T-cell (primary cell): ENCODE data around the gene NUDCD3. TPM values are rescaled to one million over a fixed set of nuclear protein-coding genes. Genes with fewer than 3 reads are reported as not detected.

Experiments
- ATAC-seq, 4 experiments: fragments of 200-7000 bp in 3 of 4; fragments of 150-1000 bp in 1 of 4; cut with Tn5 transposase; replicated peaks in 1 of 4; 1 replicate in 3 of 4; 2 replicates in 1 of 4; pipeline ENCODE4 v1.10.0; 2021; ENCODE audit warnings: moderate library complexity in 3 of 4, mild to moderate bottlenecking in 2 of 4, moderate number of reproducible peaks in 1 of 4
- CTCF ChIA-PET, 2 donors: fragments of 300-600 bp; sonication (Branson Sonifier 250); formaldehyde crosslinking; loops; one replicate each; lab custom pipeline; 2022; ENCODE audit warnings: antibody characterized with exemption in 2 of 2; lab: Charles Lee
- POLR2A ChIA-PET, 2 donors: fragments of 300-600 bp; sonication (Branson Sonifier 250); formaldehyde crosslinking; loops; one replicate each; lab custom pipeline; 2022; ENCODE audit warnings: antibody characterized with exemption in 2 of 2; lab: Charles Lee
- DNase-seq, 35 experiments: peaks; one replicate each; pipeline versions ENCODE4 v3.0.0 to v3.0.0-alpha.2; 2013 to 2023
- H3K27ac ChIP-seq: one replicate; pipeline ENCODE4 v1.5.1; 2013; ENCODE audit warnings: low read length
- H3K27me3 ChIP-seq, 2 experiments: replicated peaks in 1 of 2; 1 replicate in 1 of 2; 2 replicates in 1 of 2; pipeline versions ENCODE4 v1.6.1 to v1.7.0; 2013; ENCODE audit warnings: low read length in 1 of 2, mixed read lengths in 1 of 2; ENCODE audit not compliant: control insufficient read depth in 2 of 2, insufficient read depth in 2 of 2; ENCODE audit errors: extremely low read depth in 1 of 2
- H3K36me3 ChIP-seq, 2 donors: 1 replicate in 1 of 2; 2 replicates in 1 of 2; pipeline versions ENCODE4 v1.6.1 to v1.7.0; 2013; ENCODE audit warnings: low read length in 1 of 2; ENCODE audit not compliant: control insufficient read depth in 2 of 2, insufficient read depth in 1 of 2; ENCODE audit errors: extremely low read depth in 1 of 2
- H3K4me1 ChIP-seq, 2 experiments: 1 replicate in 1 of 2; 2 replicates in 1 of 2; pipeline versions ENCODE4 v1.6.1 to v1.7.0; 2013; ENCODE audit warnings: low read length in 2 of 2, mixed read lengths in 1 of 2; ENCODE audit not compliant: insufficient read depth in 2 of 2, control insufficient read depth in 1 of 2; ENCODE audit errors: extremely low read depth in 1 of 2
- H3K4me3 ChIP-seq, 2 donors: 1 replicate in 1 of 2; 2 replicates in 1 of 2; pipeline versions ENCODE4 v1.5.1 to v1.7.0; 2013; ENCODE audit warnings: mild to moderate bottlenecking in 2 of 2, low read length in 1 of 2, moderate library complexity in 1 of 2; ENCODE audit not compliant: control insufficient read depth in 1 of 2; ENCODE audit errors: extremely low read depth in 1 of 2
- H3K9me3 ChIP-seq: 2 replicates; pipeline ENCODE4 v1.7.0; 2013
- H3K27ac Mint-ChIP-seq, 2 donors: one replicate each; pipeline ENCODE4 v1.8.0; 2020 to 2021; ENCODE audit warnings: mild to moderate bottlenecking in 2 of 2, mixed read lengths in 2 of 2
- H3K27me3 Mint-ChIP-seq, 2 donors: one replicate each; pipeline ENCODE4 v1.8.0; 2021 to 2022; ENCODE audit warnings: mixed read lengths in 2 of 2
- H3K36me3 Mint-ChIP-seq: one replicate; pipeline ENCODE4 v1.8.0; 2021; ENCODE audit warnings: mixed read lengths
- H3K4me1 Mint-ChIP-seq, 3 donors: one replicate each; pipeline ENCODE4 v1.8.0; 2020 to 2022; ENCODE audit warnings: mixed read lengths in 3 of 3, mild to moderate bottlenecking in 1 of 3
- H3K4me3 Mint-ChIP-seq, 3 donors: one replicate each; pipeline ENCODE4 v1.8.0; 2020 to 2022; ENCODE audit warnings: mild to moderate bottlenecking in 3 of 3, mixed read lengths in 3 of 3, moderate library complexity in 3 of 3
- H3K9me3 Mint-ChIP-seq, 3 donors: one replicate each; pipeline ENCODE4 v1.8.0; 2020 to 2022; ENCODE audit warnings: mixed read lengths in 3 of 3
- WGBS: methylation state at CpG from one replicate; pipeline ENCODE4 v1.1.5; 2013; ENCODE audit warnings: missing lambda C conversion rate; ENCODE audit not compliant: insufficient coverage; 5-methylcytosine and 5-hydroxymethylcytosine counted together
- total RNA-seq, 35 experiments: library from RNA in 6 of 35; stranded (reverse) in 6 of 35; fragments of 120-200 nt in 1 of 35; gene quantifications; one replicate each; pipeline versions ENCODE4 v1.2.1 to v1.2.4 and lab custom pipeline; 2013 to 2026

Gene NUDCD3
- total RNA-seq, 5 donors from 2014 or later (not counting 1 experiment from before 2014, with no cell fraction given) = 87.9 to 106 (median 95.9) TPM

DNA sequence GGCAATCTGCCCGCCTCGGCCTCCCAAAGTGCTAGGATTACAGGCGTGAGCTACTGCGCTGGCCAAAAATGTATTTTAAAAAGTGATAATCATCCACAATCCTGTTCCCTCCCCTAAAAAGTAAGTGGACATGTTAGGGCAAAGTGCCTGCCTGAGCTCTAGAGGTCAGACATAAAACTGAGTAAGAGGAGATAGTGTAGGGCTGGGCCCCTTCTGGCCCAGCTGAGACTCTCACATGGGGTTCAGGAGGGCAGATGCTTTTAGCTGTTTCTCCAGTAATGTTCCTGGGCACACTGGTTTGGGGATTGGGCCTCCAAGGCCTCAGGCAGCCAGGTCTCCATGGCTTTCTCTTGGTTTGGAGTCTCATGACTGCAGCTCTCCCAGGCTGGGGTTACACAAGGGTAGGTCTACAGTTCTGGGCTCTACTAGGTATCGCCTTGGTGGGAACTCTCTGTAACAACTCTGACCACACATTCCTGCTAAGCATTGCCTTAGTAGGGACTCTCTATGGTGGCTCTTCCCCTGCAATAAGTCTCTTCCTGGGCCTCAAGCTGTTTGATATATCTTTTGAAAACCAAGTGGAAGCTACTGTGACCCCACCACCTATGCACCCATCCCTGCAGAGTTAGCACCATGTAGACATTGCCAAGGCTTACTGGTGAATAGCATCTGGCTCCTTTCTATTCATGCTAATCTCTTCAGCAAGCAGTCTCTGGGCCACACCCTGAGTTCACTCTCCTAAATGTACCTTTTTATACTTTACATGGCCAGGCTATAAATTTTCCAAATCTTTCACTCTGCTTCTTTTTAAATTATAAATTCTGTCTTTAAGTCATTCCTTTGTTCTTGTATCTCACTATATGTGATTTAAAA lies 6.9 kb upstream of the NUDCD3 start:
- H3K4me3 ChIP-seq = no peak overlapping the region
- H3K36me3 ChIP-seq = no peaks in the 10 kb centered on the region
- no peak overlapping the region for H3K27ac Mint-ChIP-seq
- no peak for ATAC-seq
- H3K36me3 Mint-ChIP-seq = no peaks in the 10 kb centered on the region
- CTCF ChIA-PET = interaction anchor here in 1 of 2 donors (1.1 kb wide), 1 partner anchor 68 kb away, joined by 4 read pairs; no protein-coding TSS in a partner anchor
- POLR2A ChIA-PET = no interaction called here
- H3K27me3 Mint-ChIP-seq = peaks cover 0 to 10% of the 10 kb centered on the region in 2 donors
- no peak overlapping the region for H3K4me3 Mint-ChIP-seq
- no peaks in the 10 kb centered on the region for H3K4me1 Mint-ChIP-seq
- H3K27me3 ChIP-seq = no peaks in the 10 kb centered on the region
- WGBS = 80% methylated on average over 1 of the region's 5 CpGs
- no peak for DNase-seq
- no peaks in the 10 kb centered on the region for H3K4me1 ChIP-seq
- H3K27ac ChIP-seq = no peak overlapping the region
- no peaks in the 10 kb centered on the region for H3K9me3 Mint-ChIP-seq
- H3K9me3 ChIP-seq = no peaks in the 10 kb centered on the region

DNA sequence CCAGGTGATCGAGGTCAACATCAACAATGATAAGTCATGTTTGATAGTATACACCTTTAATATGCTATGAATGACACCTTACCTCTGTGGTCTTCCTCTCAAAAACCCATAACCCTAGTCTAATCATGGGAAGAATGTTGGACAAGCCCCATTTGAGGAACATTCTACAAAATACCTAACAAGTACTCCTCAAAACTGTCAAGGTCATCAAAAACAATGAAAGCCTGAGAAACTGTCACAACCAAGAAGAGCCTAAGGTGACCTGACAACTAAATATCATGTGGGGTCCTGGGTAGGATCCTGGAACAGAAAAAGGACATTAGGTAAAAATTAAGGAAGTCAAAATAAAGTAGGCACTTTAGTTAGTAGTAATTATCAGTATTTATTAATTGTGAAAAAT lies 5.9 kb upstream of the NUDCD3 start:
- Mint-ChIP-seq H3K4me3 (no peak overlapping the region), H3K27ac (no peak overlapping the region), H3K27me3 (peaks cover 0 to 6% of the 10 kb centered on the region in 2 donors), H3K4me1 (peaks cover under 1% of the 10 kb centered on the region in 3 donors), H3K36me3 (no peaks in the 10 kb centered on the region), H3K9me3 (no peaks in the 10 kb centered on the region)
- Histone ChIP-seq H3K27ac (no peak overlapping the region), H3K9me3 (no peaks in the 10 kb centered on the region), H3K36me3 (no peaks in the 10 kb centered on the region), H3K27me3 (no peaks in the 10 kb centered on the region), H3K4me1 (no peaks in the 10 kb centered on the region), H3K4me3 (no peak overlapping the region)
- no peak for ATAC-seq
- ChIA-PET CTCF (interaction anchor here in 1 of 2 donors (0.6 kb wide), 1 partner anchor 570 kb away, joined by 3 read pairs; the partner anchor contains the start of gene UBE2D4), POLR2A (interaction anchor here (0.6 to 0.7 kb wide), 2 partner anchors 40 to 506 kb away, joined by 4 read pairs; no protein-coding TSS in a partner anchor)
- DNase-seq = no peak
- no CpG with 5 or more reads among the region's 1 CpG for WGBS

DNA sequence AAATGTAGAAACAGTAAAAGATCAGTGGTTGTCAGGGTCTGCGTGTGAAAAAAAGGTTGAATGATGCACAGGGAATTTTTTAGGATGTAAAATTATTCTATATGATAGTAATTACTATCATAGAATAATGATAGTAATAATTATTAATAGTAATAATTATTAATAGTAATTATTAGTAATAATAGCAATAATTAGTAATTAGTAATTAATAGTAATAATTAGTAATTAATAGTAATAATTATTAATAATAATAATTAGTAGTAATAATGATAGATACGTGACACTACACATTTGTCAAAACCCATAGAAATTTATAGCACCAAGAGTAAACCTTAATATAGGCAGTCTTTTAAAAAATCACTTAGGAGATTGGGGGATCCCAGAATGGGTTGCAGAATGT lies 4.5 kb upstream of the NUDCD3 start:
- DNase-seq = no peak

GRCh38 chr7:44491229-44491628 lies 771 bp upstream of the NUDCD3 start:
- ChIA-PET POLR2A (interaction anchor here in 1 of 2 donors (1.8 kb wide), 1 partner anchor 83 kb away, joined by 4 read pairs; the partner anchor contains the start of gene DDX56), CTCF (interaction anchor here (0.6 to 1.4 kb wide), 3 partner anchors 16 to 31 kb away, joined by 4 to 5 read pairs (median 4); no protein-coding TSS in a partner anchor)
- no peaks in the 10 kb centered on the region for H3K36me3 ChIP-seq
- WGBS = no CpG with 5 or more reads among the region's 3 CpGs
- Mint-ChIP-seq H3K4me1 (peaks cover 41 to 43% (median 41%) of the 10 kb centered on the region in 3 donors), H3K27ac (peak overlapping the region; percentile 94 to 97), H3K36me3 (peaks cover 11% of the 10 kb centered on the region), H3K4me3 (peak overlapping the region; percentile 88), H3K27me3 (peaks cover 0 to 4% of the 10 kb centered on the region in 2 donors), H3K9me3 (no peaks in the 10 kb centered on the region)
- ATAC-seq (no peak), DNase-seq (no peak)
- no peaks in the 10 kb centered on the region for H3K27me3 ChIP-seq
- peaks cover 25 to 27% of the 10 kb centered on the region in 2 experiments for H3K4me1 ChIP-seq
- no peaks in the 10 kb centered on the region for H3K9me3 ChIP-seq
- H3K4me3 ChIP-seq = peak overlapping the region; percentile 78 to 95
- peak overlapping the region; percentile 81 for H3K27ac ChIP-seq

More for the DNA sequence above, 4.5 kb upstream of the NUDCD3 start:
- no peaks in the 10 kb centered on the region for H3K9me3 ChIP-seq
- Mint-ChIP-seq H3K27ac (no peak overlapping the region), H3K4me1 (peaks cover 8 to 11% (median 9%) of the 10 kb centered on the region in 3 donors), H3K4me3 (no peak overlapping the region), H3K27me3 (peaks cover 0 to 6% of the 10 kb centered on the region in 2 donors), H3K36me3 (no peaks in the 10 kb centered on the region), H3K9me3 (no peaks in the 10 kb centered on the region)
- no peak overlapping the region for H3K27ac ChIP-seq
- ATAC-seq = no peak
- no peaks in the 10 kb centered on the region for H3K36me3 ChIP-seq
- no peaks in the 10 kb centered on the region for H3K27me3 ChIP-seq
- ChIA-PET CTCF (no interaction called here), POLR2A (no interaction called here)
- no peak overlapping the region for H3K4me3 ChIP-seq
- no CpG with 5 or more reads among the region's 2 CpGs for WGBS
- H3K4me1 ChIP-seq = peaks cover 2 to 4% of the 10 kb centered on the region in 2 experiments

GRCh38 chr7:44489955-44490350 lies 505 bp downstream of the NUDCD3 start:
- Mint-ChIP-seq H3K27me3 (no peaks in the 10 kb centered on the region), H3K9me3 (no peaks in the 10 kb centered on the region), H3K36me3 (peaks cover 20% of the 10 kb centered on the region), H3K4me3 (peak overlapping the region; percentile 88), H3K27ac (peak overlapping the region; percentile 94 to 97), H3K4me1 (peaks cover 54 to 56% (median 54%) of the 10 kb centered on the region in 3 donors)
- Histone ChIP-seq H3K36me3 (peaks cover under 1 to 8% of the 10 kb centered on the region in 2 donors), H3K27ac (peak overlapping the region; percentile 81), H3K4me1 (peaks cover 28 to 36% of the 10 kb centered on the region in 2 experiments), H3K4me3 (peak overlapping the region; percentile 78 to 95), H3K9me3 (no peaks in the 10 kb centered on the region), H3K27me3 (no peaks in the 10 kb centered on the region)
- ATAC-seq = peak; percentile 48 to 65 (median 52)
- peak in 32 of 35 experiments; percentile 29 to 69 (median 50) for DNase-seq
- ChIA-PET POLR2A (interaction anchor here (0.6 to 1.8 kb wide), 7 partner anchors 10 to 91 kb away, joined by 3 to 6 read pairs (median 3); partner anchors contain the start of gene DDX56 (in 1 of the 2)), CTCF (interaction anchor here (0.6 to 1.5 kb wide), 8 partner anchors 9 to 1555 kb away, joined by 3 to 6 read pairs (median 4); partner anchors contain the start of gene YKT6 (in 1 of the 2))
- WGBS = 0% methylated on average over 15 of the region's 19 CpGs

- Mint-ChIP-seq H3K27ac (peak overlapping the region; percentile 94 to 97), H3K27me3 (no peaks in the 10 kb centered on the region), H3K4me3 (peak overlapping the region; percentile 88), H3K4me1 (peaks cover 63 to 66% (median 64%) of the 10 kb centered on the region in 3 donors), H3K36me3 (peaks cover 30% of the 10 kb centered on the region), H3K9me3 (peaks cover 0 to under 1% (median 0%) of the 10 kb centered on the region in 3 donors)
- no peak for DNase-seq
- Histone ChIP-seq H3K36me3 (peaks cover 3 to 18% of the 10 kb centered on the region in 2 donors), H3K27me3 (no peaks in the 10 kb centered on the region), H3K9me3 (no peaks in the 10 kb centered on the region), H3K4me1 (peaks cover 34 to 39% of the 10 kb centered on the region in 2 experiments), H3K27ac (peak overlapping the region; percentile 81), H3K4me3 (peak overlapping the region in 1 of 2 donors; percentile 78)
- ChIA-PET POLR2A (interaction anchor here in 1 of 2 donors (0.6 kb wide), 1 partner anchor 87 kb away, joined by 6 read pairs; no protein-coding TSS in a partner anchor), CTCF (interaction anchor here in 1 of 2 donors (1.4 kb wide), 2 partner anchors 9 to 15 kb away, joined by 4 to 5 read pairs; no protein-coding TSS in a partner anchor)
- no peak for ATAC-seq
- 96% methylated on average over 3 of the region's 3 CpGs for WGBS
Observed at GRCh38 chr7:44488955-44489354, 1.5 kb downstream of the NUDCD3 start.
